A549 (cell line): Measurements from ENCODE around the gene LASP1.

Experiments
- CBX8 ChIP-seq: fragments of 200-600 bp; sonication (generic); IDR thresholded peaks from 2 replicates; pipeline ENCODE4 v1.6.1; 2016
- GATA3 ChIP-seq: IDR thresholded peaks from 2 replicates; pipeline ENCODE4 v1.6.1; 2012; ENCODE audit warnings: borderline replicate concordance
- HEYL ChIP-seq: fragments of 250-450 bp; sonication (Bioruptor Pico); IDR thresholded peaks from 2 replicates; pipeline ENCODE4 v1.8.0; 2021; ENCODE audit warnings: mild to moderate bottlenecking, moderate library complexity
- JUN ChIP-seq, 2 experiments: fragments of >200 bp; sonication (Bioruptor Twin); formaldehyde crosslinking; IDR thresholded peaks; 2 replicates in 1 of 2; 3 replicates in 1 of 2; pipeline ENCODE4 v1.6.1; 2016 to 2017
- JUNB ChIP-seq: fragments of >200 bp; sonication (Bioruptor Twin); formaldehyde crosslinking; IDR thresholded peaks from 2 replicates; pipeline ENCODE4 v1.6.1; 2016
- MAFK ChIP-seq: fragments of 450-650 bp; IDR thresholded peaks from 2 replicates; pipeline ENCODE4 v1.6.1; 2014; ENCODE audit not compliant: partially characterized antibody
- POLR2A ChIP-seq: IDR thresholded peaks from 2 replicates; pipeline ENCODE4 v1.6.1; 2012; ENCODE audit warnings: mild to moderate bottlenecking, low read length
- RNF2 ChIP-seq: fragments of 200-600 bp; sonication (generic); IDR thresholded peaks from 2 replicates; pipeline ENCODE4 v1.6.1; 2016; ENCODE audit warnings: low read depth, mild to moderate bottlenecking, antibody characterized with exemption, moderate library complexity, borderline replicate concordance
- TP53 ChIP-seq: fragments of 250-450 bp; sonication (Bioruptor Pico); IDR thresholded peaks from 2 replicates; pipeline ENCODE4 v1.5.0; 2021; ENCODE audit warnings: mild to moderate bottlenecking, moderate library complexity
- TF ChIP-seq, protein P1 (sequence below): fragments of >200 bp; sonication (Bioruptor Twin); formaldehyde crosslinking; IDR thresholded peaks from 3 replicates; pipeline ENCODE4 v1.5.1; 2016
- TF ChIP-seq, protein P2 (sequence below): fragments of 200-600 bp; sonication (generic); IDR thresholded peaks from 2 replicates; pipeline ENCODE4 v1.6.1; 2016; ENCODE audit warnings: antibody characterized with exemption, mild to moderate bottlenecking, moderate library complexity
- TF ChIP-seq, protein P3 (sequence below): IDR thresholded peaks from 2 replicates; pipeline ENCODE4 v1.6.1; 2012
- TF ChIP-seq, protein P4 (sequence below): fragments of 150-350 bp; IDR thresholded peaks from 2 replicates; pipeline ENCODE4 v1.6.1; 2014; ENCODE audit warnings: low read depth, mild to moderate bottlenecking, low read length

DNA sequence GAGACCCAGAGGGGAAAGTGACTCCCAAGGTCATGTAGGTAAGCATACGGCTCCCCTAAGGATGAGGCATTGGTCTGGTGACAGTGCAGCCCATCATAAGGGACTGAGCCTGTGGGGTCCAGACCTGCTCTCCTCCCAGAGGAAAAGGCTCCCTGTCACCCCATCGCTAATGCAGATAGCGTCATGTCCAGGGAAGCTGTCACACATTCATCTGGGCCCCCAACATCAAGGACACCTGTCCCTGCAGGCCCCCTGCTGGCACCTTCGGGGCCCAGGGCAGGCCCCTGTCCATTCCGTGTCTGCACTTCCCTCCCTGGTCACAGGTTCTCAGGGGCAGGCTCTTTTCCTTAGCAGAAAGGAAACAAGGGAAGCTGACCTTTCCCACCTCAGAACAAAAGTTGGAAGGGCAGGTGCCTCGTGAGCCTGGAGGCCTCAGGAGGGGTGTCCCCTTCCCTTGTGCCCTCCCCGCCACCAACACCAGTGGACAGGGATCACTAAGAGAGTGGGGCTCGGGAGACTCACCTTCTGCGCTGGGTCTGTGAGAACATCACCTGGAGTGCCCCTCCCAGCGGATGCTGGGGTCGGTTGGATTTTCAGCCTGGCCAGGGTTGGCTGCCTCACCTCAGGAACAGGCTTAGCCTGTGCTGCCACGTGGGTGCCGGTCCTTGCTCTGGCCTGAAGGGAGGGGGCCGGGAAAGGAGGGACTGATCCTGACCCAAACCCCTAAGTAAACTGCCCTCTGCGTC lies 38.2 kb downstream of the LASP1 start:
- TF ChIP-seq, protein P1, sequence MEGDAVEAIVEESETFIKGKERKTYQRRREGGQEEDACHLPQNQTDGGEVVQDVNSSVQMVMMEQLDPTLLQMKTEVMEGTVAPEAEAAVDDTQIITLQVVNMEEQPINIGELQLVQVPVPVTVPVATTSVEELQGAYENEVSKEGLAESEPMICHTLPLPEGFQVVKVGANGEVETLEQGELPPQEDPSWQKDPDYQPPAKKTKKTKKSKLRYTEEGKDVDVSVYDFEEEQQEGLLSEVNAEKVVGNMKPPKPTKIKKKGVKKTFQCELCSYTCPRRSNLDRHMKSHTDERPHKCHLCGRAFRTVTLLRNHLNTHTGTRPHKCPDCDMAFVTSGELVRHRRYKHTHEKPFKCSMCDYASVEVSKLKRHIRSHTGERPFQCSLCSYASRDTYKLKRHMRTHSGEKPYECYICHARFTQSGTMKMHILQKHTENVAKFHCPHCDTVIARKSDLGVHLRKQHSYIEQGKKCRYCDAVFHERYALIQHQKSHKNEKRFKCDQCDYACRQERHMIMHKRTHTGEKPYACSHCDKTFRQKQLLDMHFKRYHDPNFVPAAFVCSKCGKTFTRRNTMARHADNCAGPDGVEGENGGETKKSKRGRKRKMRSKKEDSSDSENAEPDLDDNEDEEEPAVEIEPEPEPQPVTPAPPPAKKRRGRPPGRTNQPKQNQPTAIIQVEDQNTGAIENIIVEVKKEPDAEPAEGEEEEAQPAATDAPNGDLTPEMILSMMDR = no peak
- TF ChIP-seq GATA3 (no peak), JUNB (no peak), JUN (IDR thresholded peaks at IDR 0.05) (no peak), POLR2A (no peak), RNF2 (no peak), TP53 (CRISPR knock-in tag) (no peak), MAFK (no peak), CBX8 (no peak), HEYL (CRISPR knock-in tag) (no peak)
- TF ChIP-seq, protein P2, sequence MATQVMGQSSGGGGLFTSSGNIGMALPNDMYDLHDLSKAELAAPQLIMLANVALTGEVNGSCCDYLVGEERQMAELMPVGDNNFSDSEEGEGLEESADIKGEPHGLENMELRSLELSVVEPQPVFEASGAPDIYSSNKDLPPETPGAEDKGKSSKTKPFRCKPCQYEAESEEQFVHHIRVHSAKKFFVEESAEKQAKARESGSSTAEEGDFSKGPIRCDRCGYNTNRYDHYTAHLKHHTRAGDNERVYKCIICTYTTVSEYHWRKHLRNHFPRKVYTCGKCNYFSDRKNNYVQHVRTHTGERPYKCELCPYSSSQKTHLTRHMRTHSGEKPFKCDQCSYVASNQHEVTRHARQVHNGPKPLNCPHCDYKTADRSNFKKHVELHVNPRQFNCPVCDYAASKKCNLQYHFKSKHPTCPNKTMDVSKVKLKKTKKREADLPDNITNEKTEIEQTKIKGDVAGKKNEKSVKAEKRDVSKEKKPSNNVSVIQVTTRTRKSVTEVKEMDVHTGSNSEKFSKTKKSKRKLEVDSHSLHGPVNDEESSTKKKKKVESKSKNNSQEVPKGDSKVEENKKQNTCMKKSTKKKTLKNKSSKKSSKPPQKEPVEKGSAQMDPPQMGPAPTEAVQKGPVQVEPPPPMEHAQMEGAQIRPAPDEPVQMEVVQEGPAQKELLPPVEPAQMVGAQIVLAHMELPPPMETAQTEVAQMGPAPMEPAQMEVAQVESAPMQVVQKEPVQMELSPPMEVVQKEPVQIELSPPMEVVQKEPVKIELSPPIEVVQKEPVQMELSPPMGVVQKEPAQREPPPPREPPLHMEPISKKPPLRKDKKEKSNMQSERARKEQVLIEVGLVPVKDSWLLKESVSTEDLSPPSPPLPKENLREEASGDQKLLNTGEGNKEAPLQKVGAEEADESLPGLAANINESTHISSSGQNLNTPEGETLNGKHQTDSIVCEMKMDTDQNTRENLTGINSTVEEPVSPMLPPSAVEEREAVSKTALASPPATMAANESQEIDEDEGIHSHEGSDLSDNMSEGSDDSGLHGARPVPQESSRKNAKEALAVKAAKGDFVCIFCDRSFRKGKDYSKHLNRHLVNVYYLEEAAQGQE = no peak
- TF ChIP-seq, protein P3, sequence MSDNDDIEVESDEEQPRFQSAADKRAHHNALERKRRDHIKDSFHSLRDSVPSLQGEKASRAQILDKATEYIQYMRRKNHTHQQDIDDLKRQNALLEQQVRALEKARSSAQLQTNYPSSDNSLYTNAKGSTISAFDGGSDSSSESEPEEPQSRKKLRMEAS = no peak
- TF ChIP-seq, protein P4, sequence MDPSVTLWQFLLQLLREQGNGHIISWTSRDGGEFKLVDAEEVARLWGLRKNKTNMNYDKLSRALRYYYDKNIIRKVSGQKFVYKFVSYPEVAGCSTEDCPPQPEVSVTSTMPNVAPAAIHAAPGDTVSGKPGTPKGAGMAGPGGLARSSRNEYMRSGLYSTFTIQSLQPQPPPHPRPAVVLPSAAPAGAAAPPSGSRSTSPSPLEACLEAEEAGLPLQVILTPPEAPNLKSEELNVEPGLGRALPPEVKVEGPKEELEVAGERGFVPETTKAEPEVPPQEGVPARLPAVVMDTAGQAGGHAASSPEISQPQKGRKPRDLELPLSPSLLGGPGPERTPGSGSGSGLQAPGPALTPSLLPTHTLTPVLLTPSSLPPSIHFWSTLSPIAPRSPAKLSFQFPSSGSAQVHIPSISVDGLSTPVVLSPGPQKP = no peak
